IPS-NIHi7 (cell line): Measurements from ENCODE around the gene C12orf42.

Source experiments
- DNase-seq: peaks from one replicate; pipeline ENCODE4 v3.0.0; 2012; ENCODE audit warnings: mixed read lengths; ENCODE audit errors: extremely low spot score

Gene C12orf42

DNA sequence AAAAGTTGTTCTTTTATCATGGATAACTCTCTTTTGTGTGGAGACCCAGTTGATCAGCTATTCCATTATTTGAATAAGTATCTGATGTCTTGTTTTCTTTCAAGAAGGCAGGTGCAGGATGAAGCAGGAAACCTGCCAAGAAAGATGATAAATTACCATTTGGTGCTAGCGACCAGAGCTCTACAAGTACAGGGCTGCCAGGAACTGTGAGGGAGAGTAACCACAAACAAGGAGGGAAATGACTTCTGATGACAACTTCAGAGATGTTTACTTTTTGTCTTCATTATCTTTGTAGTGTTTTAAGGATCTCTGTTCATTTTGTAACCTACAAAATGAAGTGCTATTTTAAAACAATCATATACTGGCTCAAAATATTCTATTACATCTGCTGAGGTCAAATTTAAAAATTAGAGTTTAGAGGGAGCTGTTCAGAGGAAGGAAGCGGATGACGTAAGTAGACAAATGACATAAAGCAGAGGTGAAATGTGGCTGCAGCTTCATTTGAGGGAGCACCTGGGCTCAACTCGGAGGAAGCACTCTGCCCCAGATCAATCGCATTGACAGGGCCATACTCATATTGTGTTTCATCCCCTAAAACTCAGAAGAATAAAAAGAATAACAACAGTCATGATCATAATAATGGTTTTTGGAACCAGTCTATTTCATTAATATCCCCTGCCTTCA is 226.8 kb downstream of the C12orf42 start:
- no peak for DNase-seq

DNA sequence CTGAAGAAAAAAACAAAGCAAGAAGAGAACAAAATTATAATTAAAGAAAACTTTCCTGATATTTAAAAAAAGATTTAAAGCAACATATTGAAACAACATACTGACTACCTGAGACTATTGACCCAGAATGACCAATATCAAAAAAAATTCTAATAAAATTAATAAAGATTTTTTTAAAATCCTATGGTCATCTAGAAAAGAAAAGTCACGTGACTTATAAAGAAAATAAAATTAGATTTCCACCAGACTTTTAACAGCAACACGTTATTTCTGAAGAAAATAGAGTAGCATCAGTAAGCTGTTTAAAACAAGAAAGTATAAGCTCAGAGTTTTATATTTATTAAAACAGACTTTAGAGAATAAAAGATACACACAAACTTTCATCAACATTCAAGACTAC is 238.0 kb downstream of the C12orf42 start:
- DNase-seq = no peak
